ENCODE measurements around the gene EML1. TPM values are rescaled to one million over a fixed set of nuclear protein-coding genes. Genes with fewer than 3 reads are reported as not detected.

EML1 gene
- total RNA-seq, 2 donors from 2014 or later: 23.6 to 34.6 TPM

- Histone ChIP-seq H3K27ac (no peak overlapping the region), H3K27me3 (no peaks in the 10 kb centered on the region), H3K36me3 (replicated peaks in 1 of 2; ENCODE audit: insufficient read depth in 1 of 2, low read depth in 2 of 2) (no peaks in the 10 kb centered on the region), H3K9me3 (no peaks in the 10 kb centered on the region), H3K4me1 (no peaks in the 10 kb centered on the region), H3K4me3 (no peak overlapping the region)
- intact Hi-C loops (cut with DNase I): no loop called here
- ATAC-seq: no peak
- 78 to 81% methylated on average over 7 of the region's 7 CpGs for WGBS, 2 donors
- TF ChIP-seq POLR2A (IDR thresholded peaks at IDR 0.05) (no peak), CTCF (IDR thresholded peaks at IDR 0.05) (no peak)
- no peak for DNase-seq
These were observed 23.0 kb downstream of the EML1 start for GRCh38 chr14:99816217-99816616.

- H3K9me3 ChIP-seq: no peaks in the 10 kb centered on the region
- no peak overlapping the region for H3K27ac ChIP-seq
- WGBS, 2 donors: 69 to 71% methylated on average over 3 of the region's 3 CpGs
These were observed 23.4 kb downstream of the EML1 start for GRCh38 chr14:99816642-99817041.

GRCh38 chr14:99817331-99817730 is 24.1 kb downstream of the EML1 start:
- intact Hi-C loops (cut with DNase I): no loop called here
- H3K36me3 ChIP-seq (replicated peaks in 1 of 2; ENCODE audit: insufficient read depth in 1 of 2, low read depth in 2 of 2): no peaks in the 10 kb centered on the region
- no peaks in the 10 kb centered on the region for H3K9me3 ChIP-seq
- ATAC-seq: no peak
- no peaks in the 10 kb centered on the region for H3K27me3 ChIP-seq
- 90 to 93% methylated on average over 10 of the region's 10 CpGs for WGBS, 2 donors
- peaks cover 4% of the 10 kb centered on the region for H3K4me1 ChIP-seq
- TF ChIP-seq POLR2A (IDR thresholded peaks at IDR 0.05): no peak
- no peak for TF ChIP-seq CTCF (IDR thresholded peaks at IDR 0.05)
- no peak overlapping the region for H3K4me3 ChIP-seq
- no peak overlapping the region for H3K27ac ChIP-seq
- no peak for DNase-seq

More at GRCh38 chr14:99816642-99817041, 23.4 kb downstream of the EML1 start:
- no peak for DNase-seq
- no peaks in the 10 kb centered on the region for H3K27me3 ChIP-seq
- intact Hi-C loops (cut with DNase I): no loop called here
- H3K4me1 ChIP-seq: no peaks in the 10 kb centered on the region
- no peak for TF ChIP-seq CTCF (IDR thresholded peaks at IDR 0.05)
- TF ChIP-seq POLR2A (IDR thresholded peaks at IDR 0.05): no peak
- ATAC-seq: no peak
- no peaks in the 10 kb centered on the region for H3K36me3 ChIP-seq (replicated peaks in 1 of 2; ENCODE audit: insufficient read depth in 1 of 2, low read depth in 2 of 2)
- H3K4me3 ChIP-seq: no peak overlapping the region

- H3K4me3 ChIP-seq: no peak overlapping the region
- H3K9me3 ChIP-seq: no peaks in the 10 kb centered on the region
- H3K27ac ChIP-seq: no peak overlapping the region
- 78 to 81% methylated on average over 11 of the region's 11 CpGs for WGBS, 2 donors
- no peak for DNase-seq
- TF ChIP-seq POLR2A (IDR thresholded peaks at IDR 0.05) (no peak), CTCF (IDR thresholded peaks at IDR 0.05) (no peak)
- ATAC-seq: no peak
- H3K4me1 ChIP-seq: peaks cover 4% of the 10 kb centered on the region
- H3K36me3 ChIP-seq (replicated peaks in 1 of 2; ENCODE audit: insufficient read depth in 1 of 2, low read depth in 2 of 2): no peaks in the 10 kb centered on the region
- no peaks in the 10 kb centered on the region for H3K27me3 ChIP-seq
- intact Hi-C loops (cut with DNase I): no loop called here
These were observed 25.4 kb downstream of the EML1 start for GRCh38 chr14:99818503-99819036.

- WGBS, 2 donors: 74 to 76% methylated on average over 15 of the region's 15 CpGs
- ATAC-seq (no peak), DNase-seq (no peak)
- intact Hi-C loops (cut with DNase I): no loop called here
- Histone ChIP-seq H3K27me3 (no peaks in the 10 kb centered on the region), H3K4me3 (no peak overlapping the region), H3K36me3 (replicated peaks in 1 of 2; ENCODE audit: insufficient read depth in 1 of 2, low read depth in 2 of 2) (no peaks in the 10 kb centered on the region), H3K9me3 (no peaks in the 10 kb centered on the region), H3K27ac (no peak overlapping the region), H3K4me1 (peaks cover 4% of the 10 kb centered on the region)
- TF ChIP-seq CTCF (IDR thresholded peaks at IDR 0.05) (no peak), POLR2A (IDR thresholded peaks at IDR 0.05) (no peak)
These were observed 26.3 kb downstream of the EML1 start for GRCh38 chr14:99819514-99819913.

Measured in body of pancreas (tissue), 4 donors.